CD4-positive, alpha-beta T cell (primary cell): ENCODE measurements around the gene OR4Q2. TPM values are rescaled to one million over a fixed set of nuclear protein-coding genes. Genes with fewer than 3 reads are reported as not detected.

Experiments used
- ATAC-seq: fragments of 200-7000 bp; cut with Tn5 transposase; one replicate; pipeline ENCODE4 v1.10.0; 2022; ENCODE audit warnings: mild to moderate bottlenecking; ENCODE audit not compliant: poor library complexity
- CTCF ChIA-PET: fragments of 350-600 bp; sonication (Branson Sonifier 250); formaldehyde crosslinking; loops from one replicate; lab custom pipeline; 2021; ENCODE audit warnings: antibody characterized with exemption, inconsistent platforms; lab: Charles Lee
- POLR2A ChIA-PET: fragments of 350-600 bp; sonication (Branson Sonifier 250); formaldehyde crosslinking; loops from one replicate; lab custom pipeline; 2021; ENCODE audit warnings: antibody characterized with exemption, inconsistent platforms; lab: Charles Lee
- DNase-seq, 14 experiments: peaks; one replicate each; pipeline ENCODE4 v3.0.0-alpha.2; 2013 to 2020; ENCODE audit warnings: mixed read lengths in 2 of 14
- H3K27ac ChIP-seq, 2 donors: one replicate each; pipeline versions ENCODE4 v1.5.1 to v1.7.0; 2013; ENCODE audit warnings: low read length in 2 of 2, low read depth in 1 of 2, mild to moderate bottlenecking in 1 of 2
- H3K27me3 ChIP-seq, 2 experiments: 1 replicate in 1 of 2; 2 replicates in 1 of 2; pipeline versions ENCODE4 v1.6.1 to v1.7.0; 2013; ENCODE audit warnings: low read length in 2 of 2, control low read depth in 1 of 2, mild to moderate bottlenecking in 1 of 2, moderate library complexity in 1 of 2; ENCODE audit not compliant: insufficient read depth in 2 of 2, control insufficient read depth in 1 of 2
- H3K36me3 ChIP-seq: one replicate; pipeline ENCODE4 v1.6.1; 2013; ENCODE audit warnings: low read length, control low read depth; ENCODE audit not compliant: insufficient read depth
- H3K4me1 ChIP-seq: one replicate; pipeline ENCODE4 v1.6.1; 2013; ENCODE audit warnings: low read length, control low read depth; ENCODE audit not compliant: insufficient read depth
- H3K4me3 ChIP-seq: one replicate; pipeline ENCODE4 v1.5.1; 2013; ENCODE audit warnings: mild to moderate bottlenecking, low read length, moderate library complexity
- H3K9me3 ChIP-seq, 2 experiments: 1 replicate in 1 of 2; 2 replicates in 1 of 2; pipeline versions ENCODE4 v1.6.1 to v1.7.0; 2013; ENCODE audit warnings: low read length in 2 of 2, mild to moderate bottlenecking in 2 of 2, control low read depth in 1 of 2, moderate library complexity in 1 of 2; ENCODE audit not compliant: control insufficient read depth in 1 of 2, insufficient read depth in 1 of 2
- H3K27ac Mint-ChIP-seq: one replicate; pipeline ENCODE4 v1.8.0; 2020; ENCODE audit warnings: mixed read lengths
- H3K27me3 Mint-ChIP-seq: one replicate; pipeline ENCODE4 v1.8.0; 2021; ENCODE audit warnings: mixed read lengths
- H3K36me3 Mint-ChIP-seq: one replicate; pipeline ENCODE4 v1.8.0; 2021; ENCODE audit warnings: low read depth, mixed read lengths
- H3K4me1 Mint-ChIP-seq: one replicate; pipeline ENCODE4 v1.8.0; 2021; ENCODE audit warnings: low read depth, mixed read lengths
- H3K4me3 Mint-ChIP-seq: one replicate; pipeline ENCODE4 v1.8.0; 2020; ENCODE audit warnings: mild to moderate bottlenecking, mixed read lengths
- H3K9me3 Mint-ChIP-seq: one replicate; pipeline ENCODE4 v1.8.0; 2020; ENCODE audit warnings: mixed read lengths
- CTCF ChIP-seq: fragments of 200-600 bp; IDR thresholded peaks from one replicate; pipeline ENCODE4 v1.8.0; 2022; ENCODE audit warnings: antibody characterized with exemption, mild to moderate bottlenecking
- intact Hi-C, 2 experiments: fragments of 100-400 bp; cut with DNase I in 1 of 2; cut with micrococcal nuclease in 1 of 2; formaldehyde crosslinking; loops; one replicate each; pipeline versions ENCODE4 v1.15.1 to v1.9.0; 2023 to 2025; cut with DNase I, micrococcal nuclease
- total RNA-seq, 174 experiments: library from RNA in 2 of 174; stranded (reverse) in 2 of 174; gene quantifications; one replicate each; pipeline ENCODE4 v1.2.3 and lab custom pipeline; 2021 to 2026

OR4Q2 gene
- total RNA-seq, 2 experiments from 2014 or later: not detected

- no peak for TF ChIP-seq CTCF
- Histone ChIP-seq H3K9me3 (peaks cover 0 to 4% of the 10 kb centered on the region in 2 experiments), H3K4me1 (no peaks in the 10 kb centered on the region), H3K36me3 (no peaks in the 10 kb centered on the region), H3K4me3 (no peak overlapping the region), H3K27me3 (no peaks in the 10 kb centered on the region), H3K27ac (no peak overlapping the region)
- no peak overlapping the region for H3K27ac Mint-ChIP-seq
- ChIA-PET CTCF (no interaction called here), POLR2A (no interaction called here)
- peaks cover 12% of the 10 kb centered on the region for H3K9me3 Mint-ChIP-seq
- DNase-seq (no peak), ATAC-seq (no peak)
- intact Hi-C loops: no loop called here
- H3K27me3 Mint-ChIP-seq: no peaks in the 10 kb centered on the region
- no peaks in the 10 kb centered on the region for H3K4me1 Mint-ChIP-seq
- no peaks in the 10 kb centered on the region for H3K36me3 Mint-ChIP-seq
- H3K4me3 Mint-ChIP-seq: no peak overlapping the region
These were observed 8.5 kb upstream of the OR4Q2 start for GRCh38 chr14:19993438-19993837.

GRCh38 chr14:20002319-20002718 lies 356 bp downstream of the OR4Q2 start:
- Mint-ChIP-seq H3K27me3 (no peaks in the 10 kb centered on the region), H3K36me3 (no peaks in the 10 kb centered on the region), H3K4me1 (no peaks in the 10 kb centered on the region), H3K9me3 (peaks cover 5% of the 10 kb centered on the region), H3K4me3 (no peak overlapping the region), H3K27ac (no peak overlapping the region)
- ChIA-PET POLR2A (no interaction called here), CTCF (no interaction called here)
- intact Hi-C loops: no loop called here
- ATAC-seq (no peak), DNase-seq (peak in 2 of 14 experiments; percentile 9 to 49)
- Histone ChIP-seq H3K4me3 (no peak overlapping the region), H3K4me1 (no peaks in the 10 kb centered on the region), H3K9me3 (no peaks in the 10 kb centered on the region), H3K27me3 (no peaks in the 10 kb centered on the region), H3K36me3 (no peaks in the 10 kb centered on the region), H3K27ac (no peak overlapping the region)
- TF ChIP-seq CTCF: no peak

GRCh38 chr14:20008156-20008555 lies 6.2 kb downstream of the OR4Q2 start:
- no peak for TF ChIP-seq CTCF
- Mint-ChIP-seq H3K27me3 (no peaks in the 10 kb centered on the region), H3K4me1 (no peaks in the 10 kb centered on the region), H3K4me3 (no peak overlapping the region), H3K9me3 (peaks cover 15% of the 10 kb centered on the region), H3K27ac (no peak overlapping the region), H3K36me3 (no peaks in the 10 kb centered on the region)
- DNase-seq (no peak), ATAC-seq (no peak)
- H3K4me1 ChIP-seq: no peaks in the 10 kb centered on the region
- H3K9me3 ChIP-seq: no peaks in the 10 kb centered on the region
- H3K36me3 ChIP-seq: no peaks in the 10 kb centered on the region
- H3K27ac ChIP-seq: no peak overlapping the region
- intact Hi-C loops: no loop called here
- H3K27me3 ChIP-seq: no peaks in the 10 kb centered on the region
- H3K4me3 ChIP-seq: no peak overlapping the region
- POLR2A ChIA-PET: no interaction called here
- CTCF ChIA-PET: no interaction called here
